AG04450 (cell line): Measurements from ENCODE around the gene PDE11A. TPM values are rescaled to one million over a fixed set of nuclear protein-coding genes. Genes with fewer than 3 reads are reported as not detected.
A peak's percentile ranks its signal among the peaks of the same experiment; 100 is the strongest.

ENCODE experiments used
- CTCF ChIA-PET: fragments of 300-600, 350-600 bp; formaldehyde crosslinking; extraction: SDS; loops from one replicate; lab custom pipeline; 2022; ENCODE audit warnings: antibody characterized with exemption, inconsistent platforms; lab: Charles Lee
- POLR2A ChIA-PET: fragments of 350-600 bp; formaldehyde crosslinking; extraction: SDS; loops from one replicate; lab custom pipeline; 2021; ENCODE audit warnings: antibody characterized with exemption, inconsistent platforms; lab: Yijun Ruan, JAX
- DNase-seq: peaks from one replicate; pipeline ENCODE4 v3.0.0-alpha.2; 2011; ENCODE audit warnings: low read depth, low spot score
- H3K27ac ChIP-seq: one replicate; pipeline ENCODE4 v1.5.1; 2012; ENCODE audit warnings: low read depth, low read length, control low read depth
- H3K27me3 ChIP-seq: one replicate; pipeline ENCODE4 v1.6.0; 2012; ENCODE audit warnings: low read length; ENCODE audit not compliant: control insufficient read depth, insufficient read depth
- H3K4me3 ChIP-seq: 2 replicates; pipeline ENCODE4 v1.5.1; 2011; ENCODE audit warnings: mild to moderate bottlenecking, low read depth, low read length, control low read depth
- H3K9me3 ChIP-seq: 2 replicates; pipeline ENCODE4 v1.5.1; 2012; ENCODE audit warnings: low read length; ENCODE audit not compliant: control insufficient read depth, insufficient read depth
- CTCF ChIP-seq: IDR thresholded peaks from 2 replicates; pipeline ENCODE4 v1.5.1; 2011; ENCODE audit warnings: low read depth, low read length, control low read depth, inconsistent platforms
- polyA plus RNA-seq: library from polyadenylated mRNA; depleted of rRNA; stranded (reverse); fragments of >200 nt; gene quantifications from 2 replicates; pipeline ENCODE4 v1.2.3, GENCODE V29; 2011

PDE11A gene
- polyA plus RNA-seq, 1 experiment = 0.24 TPM

GRCh38 chr2:177908824-177909223 lies 163.8 kb downstream of the PDE11A start:
- Histone ChIP-seq H3K27ac (no peak overlapping the region), H3K9me3 (no peaks in the 10 kb centered on the region), H3K4me3 (no peak overlapping the region), H3K27me3 (no peaks in the 10 kb centered on the region)
- POLR2A ChIA-PET = no interaction called here
- no peak for TF ChIP-seq CTCF
- DNase-seq = no peak
- CTCF ChIA-PET = no interaction called here

GRCh38 chr2:177908182-177908581 lies 164.4 kb downstream of the PDE11A start:
- H3K4me3 ChIP-seq = no peak overlapping the region
- no peaks in the 10 kb centered on the region for H3K9me3 ChIP-seq
- ChIA-PET POLR2A (no interaction called here), CTCF (no interaction called here)
- no peak for TF ChIP-seq CTCF
- DNase-seq = no peak
- H3K27ac ChIP-seq = no peak overlapping the region
- H3K27me3 ChIP-seq = no peaks in the 10 kb centered on the region

- POLR2A ChIA-PET = no interaction called here
- Histone ChIP-seq H3K9me3 (no peaks in the 10 kb centered on the region), H3K27me3 (no peaks in the 10 kb centered on the region), H3K4me3 (no peak overlapping the region), H3K27ac (no peak overlapping the region)
- TF ChIP-seq CTCF = peak; percentile 95
- CTCF ChIA-PET = interaction anchor here (0.7 to 2.5 kb wide), 20 partner anchors 8 to 513 kb away, joined by 3 to 18 read pairs (median 4); no protein-coding TSS in a partner anchor
- peak; percentile 10 for DNase-seq
Observed at GRCh38 chr2:177906041-177906718, 166.4 kb downstream of the PDE11A start.

GRCh38 chr2:177905640-177906039 lies 166.9 kb downstream of the PDE11A start:
- H3K9me3 ChIP-seq = no peaks in the 10 kb centered on the region
- no peaks in the 10 kb centered on the region for H3K27me3 ChIP-seq
- DNase-seq = no peak
- TF ChIP-seq CTCF = no peak
- no peak overlapping the region for H3K4me3 ChIP-seq
- POLR2A ChIA-PET = no interaction called here
- H3K27ac ChIP-seq = no peak overlapping the region
- CTCF ChIA-PET = interaction anchor here (0.8 to 2.5 kb wide), 7 partner anchors 10 to 192 kb away, joined by 3 to 8 read pairs (median 4); no protein-coding TSS in a partner anchor

GRCh38 chr2:177902395-177903163 lies 170.0 kb downstream of the PDE11A start:
- Histone ChIP-seq H3K27me3 (no peaks in the 10 kb centered on the region), H3K9me3 (no peaks in the 10 kb centered on the region), H3K4me3 (no peak overlapping the region), H3K27ac (no peak overlapping the region)
- POLR2A ChIA-PET = no interaction called here
- no peak for TF ChIP-seq CTCF
- CTCF ChIA-PET = interaction anchor here (1.0 kb wide), 1 partner anchor 129 kb away, joined by 4 read pairs; no protein-coding TSS in a partner anchor
- no peak for DNase-seq
